CD4-positive, alpha-beta T cell treated with Interleukin-1 beta for 1 hour (primary cell): Measurements from ENCODE around the gene KIF3A.

Experiments
- DNase-seq, 2 donors: peaks; one replicate each; pipeline ENCODE4 v3.0.0-alpha.2; 2020 to 2022

Gene KIF3A

DNA sequence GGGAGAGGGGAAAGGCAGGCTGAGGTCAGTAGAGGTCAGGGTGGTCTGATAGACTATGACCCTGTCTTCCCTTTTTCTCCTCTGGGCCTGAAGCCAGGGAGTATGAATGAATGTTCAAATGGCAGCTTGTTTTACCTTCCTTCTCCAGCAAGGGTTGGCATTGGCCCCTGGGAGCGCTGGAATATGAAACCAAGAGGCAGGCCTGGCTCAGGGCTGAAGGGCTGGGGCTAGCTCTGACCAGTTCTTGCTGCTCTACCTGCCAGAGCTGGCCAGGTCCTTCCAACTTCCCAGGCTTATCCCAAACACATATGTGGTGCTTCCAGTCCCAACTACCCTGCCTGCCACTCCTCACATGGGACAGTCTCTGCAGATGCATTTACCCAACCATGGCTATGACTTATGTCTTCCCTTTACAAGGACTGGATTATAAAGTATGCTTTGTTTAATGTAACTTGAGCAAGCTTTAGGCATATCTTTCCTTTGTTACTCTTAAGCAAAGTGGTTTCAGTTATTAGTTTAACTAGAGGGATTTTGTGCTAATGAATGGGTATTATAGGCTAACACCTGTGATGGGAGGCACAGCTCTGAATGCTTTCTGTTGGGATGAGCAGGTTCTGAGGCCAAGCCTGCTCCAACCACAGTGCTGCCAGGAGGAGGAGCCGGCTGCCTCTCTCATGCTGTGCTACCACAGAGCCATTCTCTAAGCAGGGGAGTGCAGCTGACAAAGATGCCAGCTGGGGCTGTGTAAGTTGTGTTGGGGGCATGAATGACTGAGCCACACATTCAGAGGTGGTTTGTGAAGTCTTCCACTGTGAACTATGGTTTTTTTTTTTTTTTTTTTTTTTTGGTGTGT lies 16.0 kb upstream of the KIF3A start:
- no peak for DNase-seq

DNA sequence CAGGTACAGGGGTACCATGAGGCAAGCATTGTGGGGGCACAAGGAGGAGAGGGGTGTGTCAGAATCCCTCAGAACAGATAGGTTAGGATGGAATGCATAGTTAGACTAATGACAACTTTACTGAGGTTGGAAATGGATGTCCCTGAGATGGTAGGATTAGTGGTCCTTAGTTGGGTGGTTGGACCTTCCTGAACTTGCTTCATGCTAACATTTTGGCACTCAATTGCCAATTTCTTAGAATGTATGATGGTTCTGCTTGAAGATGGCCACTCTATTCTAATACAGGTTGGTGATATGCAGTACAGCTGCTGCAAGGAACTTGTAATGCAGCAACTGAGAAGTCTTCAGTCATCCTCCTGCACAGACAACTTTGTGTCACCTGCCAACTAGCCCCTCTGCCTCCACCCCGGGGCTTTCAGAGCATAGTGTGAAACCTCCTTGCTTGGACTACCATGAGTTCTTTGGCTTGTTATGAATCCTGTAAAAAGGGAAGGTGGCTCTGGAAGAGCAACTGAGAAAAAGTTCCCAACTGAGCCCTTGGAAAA lies 15.3 kb upstream of the KIF3A start:
- DNase-seq = no peak

DNA sequence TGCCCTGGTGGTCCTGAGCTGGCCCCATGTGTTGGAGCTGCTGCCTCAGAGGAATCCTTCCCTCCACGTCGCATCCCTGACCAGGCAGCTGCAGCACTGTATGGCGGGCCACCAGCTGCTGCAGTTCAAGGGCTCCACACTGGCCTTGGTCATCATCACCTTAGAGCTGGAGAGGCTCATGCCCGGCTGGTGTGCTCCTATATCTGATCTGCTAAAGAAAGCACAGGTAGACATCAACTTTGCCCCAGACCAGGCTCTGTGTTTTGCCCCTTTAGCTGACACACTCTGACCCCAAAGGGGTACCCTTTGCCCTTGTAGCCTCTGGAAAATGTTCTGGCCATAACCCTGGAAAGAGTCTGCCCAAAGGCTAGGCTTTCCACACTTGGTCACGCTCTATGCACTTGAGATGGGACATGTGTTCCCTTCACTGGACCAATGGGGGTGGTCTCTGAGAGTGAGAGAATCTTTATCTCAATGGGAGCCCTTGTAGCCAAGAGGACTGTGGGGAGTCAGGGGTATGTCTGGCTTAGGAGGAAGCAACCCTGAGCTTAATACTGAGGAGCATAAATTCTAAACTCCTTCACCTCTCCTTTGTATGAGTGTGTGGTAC lies 14.7 kb upstream of the KIF3A start:
- DNase-seq = no peak

DNA sequence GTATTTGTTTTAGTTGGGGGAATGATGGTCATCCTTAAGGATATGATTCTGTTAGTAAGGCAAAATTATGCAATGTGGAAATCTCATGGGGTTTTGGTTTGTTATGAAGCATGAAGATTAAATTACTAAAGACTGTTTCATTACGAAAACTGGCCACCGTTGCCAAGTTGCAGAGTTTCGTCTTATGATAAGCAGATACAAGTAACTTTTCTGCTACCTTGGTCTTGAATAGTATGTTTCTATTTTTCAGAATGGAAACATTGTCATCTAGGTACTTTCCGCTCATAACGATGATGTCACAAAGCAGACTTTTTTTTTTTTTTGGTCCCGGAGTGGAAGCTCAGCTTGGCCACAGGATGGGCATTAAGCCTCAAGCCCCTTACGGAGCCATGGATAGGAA lies 14.1 kb upstream of the KIF3A start:
- DNase-seq = peak in 1 of 2 donors; percentile 15

DNA sequence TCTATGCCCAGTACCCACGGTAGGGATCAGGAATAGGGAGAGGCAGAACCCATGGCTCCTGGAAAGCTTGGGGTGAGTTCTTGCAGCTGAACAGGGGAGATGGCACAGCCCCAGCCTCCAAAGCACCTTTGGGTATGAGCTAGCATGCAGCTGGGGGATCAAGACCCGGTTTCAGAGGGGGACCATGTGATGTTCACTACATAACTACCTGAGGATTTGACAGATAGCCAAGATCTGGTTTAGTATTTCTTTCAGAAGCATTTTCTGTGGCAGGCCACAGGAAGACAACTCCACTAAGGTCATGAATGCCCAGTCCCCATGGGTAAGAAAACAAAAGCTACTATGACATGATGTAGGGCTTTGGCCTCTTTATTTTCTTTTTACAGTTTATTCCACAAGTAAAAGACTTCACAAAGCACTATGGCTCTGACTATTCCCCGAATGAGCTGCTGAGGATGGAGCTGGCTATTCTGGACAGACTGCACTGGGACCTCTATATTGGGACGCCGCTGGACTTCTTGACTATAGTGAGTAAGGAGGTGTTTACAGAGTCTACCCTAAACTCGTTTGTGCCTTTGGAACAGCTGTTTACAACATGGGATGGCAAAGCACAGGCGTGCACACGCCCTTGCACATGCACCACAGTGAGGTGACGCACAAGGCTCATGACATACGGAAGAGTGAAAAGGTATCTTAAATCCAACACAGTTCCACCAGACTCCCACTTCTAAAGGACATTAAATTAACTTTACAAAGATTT lies 13.3 kb upstream of the KIF3A start:
- no peak for DNase-seq

DNA sequence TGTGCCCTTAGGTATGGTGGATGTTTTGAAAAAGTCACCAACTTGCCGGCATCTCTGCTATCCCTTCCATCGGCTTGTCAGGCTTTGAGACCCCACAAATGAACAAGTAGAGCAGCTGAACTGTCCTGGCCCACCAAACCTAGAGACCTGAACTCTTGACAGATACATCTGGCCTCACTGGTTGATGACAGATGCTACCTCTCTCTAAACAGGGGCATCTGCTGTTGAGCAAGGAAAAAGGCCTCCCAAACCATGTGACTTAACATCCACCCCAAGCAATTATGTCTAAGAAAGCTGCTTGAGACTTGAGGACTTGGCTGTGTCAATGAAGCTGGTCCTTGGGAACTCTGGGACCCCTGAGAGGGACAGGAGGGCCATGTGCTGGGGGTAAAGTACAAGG lies 12.2 kb upstream of the KIF3A start:
- no peak for DNase-seq

DNA sequence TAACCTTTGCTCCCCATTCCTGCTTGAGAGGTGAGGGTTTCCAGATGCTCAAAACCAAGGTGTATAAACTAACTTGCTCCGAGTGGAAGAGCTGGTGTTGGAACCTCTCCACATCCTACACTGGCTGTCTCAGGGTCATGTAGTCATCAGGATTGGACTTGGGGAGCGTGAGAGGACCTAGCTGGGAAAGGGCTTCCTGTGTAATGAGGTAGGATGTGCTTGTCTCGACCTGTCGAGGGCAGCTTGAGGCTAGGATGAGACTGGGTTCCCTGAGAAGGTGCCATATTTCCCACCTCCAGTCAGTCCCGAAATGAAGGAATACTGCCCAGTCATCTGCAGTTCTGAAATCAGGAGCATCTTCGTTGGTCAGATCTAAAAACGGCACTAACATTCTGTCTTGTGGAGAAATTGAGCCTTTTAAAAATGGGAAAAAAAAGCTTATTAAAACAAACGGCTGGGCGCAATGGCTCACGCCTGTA lies 11.2 kb upstream of the KIF3A start:
- no peak for DNase-seq

DNA sequence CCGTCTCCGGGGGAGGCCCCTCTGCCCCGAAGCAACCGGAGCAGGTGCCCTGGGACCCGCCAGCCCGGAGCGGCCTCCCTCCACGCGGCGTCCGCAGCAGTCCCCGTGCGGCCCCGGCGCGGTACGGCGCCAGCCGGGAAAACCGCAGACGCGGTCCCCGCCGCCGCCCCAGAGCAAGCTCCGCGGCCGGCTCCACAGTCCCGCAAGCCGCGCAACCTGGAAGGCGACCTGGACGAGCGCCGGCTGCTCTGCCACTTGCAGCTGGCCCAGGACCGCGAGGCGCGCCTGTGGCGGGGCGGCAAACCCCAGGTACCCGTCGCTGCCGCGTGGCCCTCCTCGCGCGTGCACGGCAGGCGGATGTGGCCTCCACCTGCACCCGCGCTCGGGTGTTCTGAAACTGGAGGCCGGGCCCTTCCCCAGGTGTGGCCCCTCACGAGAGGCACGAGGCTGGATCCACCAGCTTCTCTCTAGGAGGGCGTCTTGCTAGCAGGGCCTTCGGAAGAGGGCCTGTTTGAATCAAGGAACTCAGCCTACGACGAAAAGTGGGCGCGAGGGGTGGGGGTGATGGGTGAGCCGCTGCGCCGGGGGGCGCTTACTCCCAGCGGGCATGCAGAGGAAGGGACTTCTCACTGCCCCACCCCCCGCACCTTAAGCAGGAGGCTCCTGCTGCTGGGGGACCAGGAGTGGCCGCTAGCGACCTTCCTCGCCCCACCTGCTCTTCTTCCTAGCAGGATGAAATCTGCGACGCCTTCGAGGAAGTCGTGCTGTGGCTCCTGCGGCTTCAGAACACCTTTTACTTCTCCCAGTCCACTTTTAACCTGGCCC lies 10.5 kb upstream of the KIF3A start:
- DNase-seq = peak; percentile 46 to 60

DNA sequence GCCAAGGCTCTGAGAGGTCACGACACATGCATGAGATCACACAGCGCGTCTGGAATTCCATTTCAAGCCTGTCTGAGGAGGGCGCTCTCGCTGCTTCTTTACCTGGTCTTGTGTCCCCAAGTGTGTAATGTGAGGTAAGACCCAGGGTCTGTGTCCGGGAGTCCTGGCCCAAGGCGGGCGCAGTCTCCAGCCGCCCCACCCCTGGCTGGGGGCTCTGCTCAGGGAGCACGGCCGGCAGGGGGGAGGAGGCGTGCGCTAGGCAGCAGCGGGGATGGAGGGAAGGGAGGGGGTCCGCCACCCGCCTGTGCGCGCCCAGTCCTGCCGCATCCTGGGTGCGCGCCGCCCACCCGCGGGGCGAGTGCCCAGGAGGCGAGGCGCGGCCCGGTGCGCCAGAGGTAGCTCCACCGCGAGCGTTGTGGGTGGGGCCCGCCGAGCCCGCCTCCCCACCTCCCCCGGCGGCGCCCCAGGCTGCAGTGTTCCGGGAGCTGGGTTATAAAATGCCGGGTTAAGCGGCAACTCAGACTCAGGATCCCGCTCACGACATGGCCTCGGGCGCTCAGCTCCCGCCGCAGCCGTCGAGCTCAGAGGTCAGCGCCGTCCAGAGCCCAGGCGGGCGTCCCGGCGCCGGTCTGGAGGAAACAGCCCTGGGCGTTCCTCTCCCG lies 9.7 kb upstream of the KIF3A start, which contains the start of gene CCNI2:
TSS of gene CCNI2 (plus strand) at position 473 of the 662 bp plus-strand sequence. CDS start at position 543, 70 bp downstream.
- peak; percentile 61 to 72 for DNase-seq

DNA sequence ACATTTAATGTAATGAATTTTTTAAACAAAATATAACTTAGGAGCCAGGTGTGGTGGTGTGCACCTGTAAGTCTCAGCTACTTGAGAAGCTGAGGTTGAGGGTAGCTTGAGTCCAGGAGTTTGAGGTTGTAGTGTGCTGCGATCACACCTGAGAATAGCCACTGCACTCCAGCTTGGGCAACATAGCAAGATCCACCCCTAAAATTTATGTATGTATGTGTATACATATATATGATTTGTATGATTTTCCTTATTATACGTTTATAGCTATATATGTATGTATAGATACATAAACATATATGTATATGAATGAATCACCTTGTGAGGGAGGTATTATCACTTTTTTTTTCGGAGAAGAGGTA lies 9.2 kb upstream of the KIF3A start:
- no peak for DNase-seq

DNA sequence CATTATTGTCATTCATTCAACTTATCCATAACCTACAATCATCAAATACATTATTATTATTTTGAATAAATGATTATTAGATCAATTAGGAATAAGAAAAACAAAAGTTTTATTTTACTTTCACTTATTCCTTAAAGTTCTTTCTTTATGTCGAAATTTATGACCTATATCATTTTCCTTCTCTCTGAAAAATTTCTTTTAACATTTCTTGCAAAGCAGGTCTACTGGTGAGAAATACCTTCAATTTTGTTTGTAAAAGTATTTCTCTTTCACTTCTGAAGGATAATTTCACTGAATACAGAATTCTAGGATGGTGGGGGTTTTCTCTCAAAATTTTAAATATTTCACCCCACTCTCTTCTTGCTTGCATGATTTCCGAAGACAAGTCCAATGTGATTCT lies 7.3 kb upstream of the KIF3A start:
- DNase-seq = no peak

DNA sequence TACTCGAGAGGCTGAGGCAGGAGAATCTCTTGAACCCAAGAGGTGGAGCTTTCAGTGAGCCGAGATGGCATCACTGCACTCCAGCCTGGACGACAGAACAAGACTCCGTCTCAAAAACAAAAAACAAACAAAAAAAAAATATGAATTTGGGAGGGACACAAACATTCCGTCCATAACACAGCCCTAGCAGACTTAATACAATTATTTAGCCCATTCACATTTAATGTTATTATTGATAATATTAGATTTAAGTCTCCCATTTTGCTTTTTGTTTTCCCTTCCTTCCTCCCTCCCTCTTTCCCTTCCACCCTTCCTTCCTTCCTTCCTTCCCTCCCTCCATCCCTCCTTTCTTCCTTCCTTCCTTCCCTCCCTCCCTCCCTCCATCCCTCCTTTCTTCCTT lies 5.3 kb upstream of the KIF3A start:
- DNase-seq = no peak

DNA sequence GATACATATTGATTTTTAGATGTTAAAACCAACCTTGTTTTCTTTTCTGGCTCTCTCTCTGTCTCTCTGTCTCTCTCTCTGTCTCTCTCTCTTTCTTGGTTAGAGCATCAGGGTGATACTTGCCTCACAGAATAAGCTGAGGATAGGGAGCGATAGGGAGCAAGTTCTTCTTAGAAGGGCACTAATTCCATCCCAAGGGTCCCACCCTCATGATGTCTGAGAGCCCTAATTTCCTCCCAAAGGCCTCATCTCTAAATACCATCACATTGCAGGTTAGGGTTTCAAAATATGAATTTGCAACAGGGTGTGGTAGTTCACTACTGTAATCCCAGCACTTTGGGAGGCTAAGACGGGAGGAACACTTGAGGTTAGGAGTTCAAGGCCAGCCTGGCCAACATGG lies 4.8 kb upstream of the KIF3A start:
- DNase-seq = no peak

DNA sequence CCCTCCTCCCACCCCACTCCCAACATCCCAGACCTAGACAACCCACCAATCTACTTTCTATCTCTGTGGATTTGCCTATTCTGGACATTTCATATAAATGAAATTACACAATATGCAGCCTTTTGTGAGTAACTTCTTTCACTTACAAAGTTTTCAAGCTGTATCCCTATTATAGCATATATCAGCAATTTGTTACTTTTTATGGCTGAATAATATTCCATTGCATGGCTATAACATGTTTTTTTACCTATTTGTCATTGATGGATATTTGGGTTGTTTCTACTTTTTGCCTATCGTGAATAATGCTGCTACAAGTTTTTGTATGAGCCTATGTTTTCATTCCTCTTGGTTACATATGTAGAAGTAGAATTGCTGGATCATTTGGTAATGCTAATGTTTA lies 1.9 kb upstream of the KIF3A start:
- no peak for DNase-seq

DNA sequence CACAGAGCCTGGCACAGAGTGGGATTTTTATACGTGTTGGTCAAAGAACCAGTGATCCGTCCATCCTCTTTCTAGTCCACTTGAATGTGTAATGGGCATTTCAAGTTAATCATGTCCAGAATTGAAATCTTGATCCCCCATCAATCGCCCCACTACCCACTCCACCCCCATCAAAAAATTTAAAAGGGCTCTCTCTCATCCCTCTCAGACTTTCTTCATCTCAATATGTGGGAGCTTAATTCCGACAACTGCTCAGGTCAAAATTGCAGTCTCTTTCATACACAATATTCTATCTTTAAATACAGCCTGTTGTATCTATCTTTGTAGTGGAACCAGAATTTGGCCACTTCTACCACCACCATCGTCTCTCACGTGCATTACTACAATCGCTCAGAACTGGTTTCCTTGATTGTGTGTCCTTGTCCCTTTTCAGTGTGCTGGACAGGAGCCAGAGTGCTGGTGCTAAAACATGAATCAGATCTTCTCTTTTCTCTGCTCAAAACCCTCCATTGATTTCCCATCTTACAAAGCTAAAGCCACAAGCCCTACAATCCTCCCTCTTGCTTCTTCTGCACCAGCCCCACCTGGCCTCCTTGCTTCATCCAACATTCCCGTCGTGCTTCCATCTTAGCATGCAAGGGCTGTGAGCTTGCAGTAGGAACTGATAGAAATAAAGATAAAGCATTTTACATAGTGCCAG lies 786 bp upstream of the KIF3A start:
- DNase-seq = no peak

DNA sequence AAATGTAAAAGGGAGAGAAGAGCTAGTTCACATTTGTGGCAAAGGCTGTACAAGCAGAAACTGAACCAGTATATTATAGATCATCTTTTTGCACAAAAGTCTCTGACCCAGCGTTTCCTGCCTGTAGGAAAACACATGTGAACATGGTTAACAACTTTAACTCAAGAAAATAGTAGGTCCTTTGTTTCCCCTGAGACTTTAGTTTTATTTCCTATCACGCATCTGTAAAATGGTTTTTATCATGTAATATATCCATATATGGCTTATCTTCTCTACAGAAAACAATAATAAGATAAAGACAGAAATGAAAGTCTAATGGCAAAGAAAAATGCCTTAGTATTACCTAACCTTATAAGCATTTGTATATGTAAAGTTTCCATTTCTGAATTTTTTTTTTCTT lies 2.7 kb downstream of the KIF3A start:
- DNase-seq = no peak

DNA sequence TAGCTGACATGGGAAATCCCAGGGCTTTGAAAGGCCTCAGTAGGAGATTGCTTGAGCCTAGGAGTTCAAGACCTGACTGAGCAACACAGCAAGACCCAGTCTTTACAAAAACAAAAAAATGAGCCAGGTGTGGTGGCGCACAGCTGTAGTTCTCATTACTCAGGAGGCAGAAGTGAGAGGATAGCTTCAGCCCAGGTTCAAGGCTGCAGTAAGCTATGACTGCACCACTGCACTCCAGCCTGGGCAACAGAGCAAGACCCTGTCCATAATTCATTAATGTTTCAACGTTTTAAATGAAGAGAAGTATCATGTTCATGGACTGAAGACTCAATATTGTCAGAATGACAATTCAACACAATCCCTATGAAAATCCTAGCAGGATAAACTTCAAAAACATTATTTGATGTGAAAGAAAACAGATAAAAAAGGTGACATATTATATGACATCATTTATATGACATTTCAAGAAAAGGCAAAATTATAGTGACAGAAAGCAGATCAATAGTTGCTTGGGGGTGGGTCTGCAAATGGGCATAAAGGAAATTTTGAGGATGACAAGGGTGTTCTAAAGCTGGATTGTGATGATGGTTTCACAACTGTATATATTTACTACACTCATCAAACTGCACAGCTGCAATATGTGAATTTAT lies 3.7 kb downstream of the KIF3A start:
- no peak for DNase-seq

DNA sequence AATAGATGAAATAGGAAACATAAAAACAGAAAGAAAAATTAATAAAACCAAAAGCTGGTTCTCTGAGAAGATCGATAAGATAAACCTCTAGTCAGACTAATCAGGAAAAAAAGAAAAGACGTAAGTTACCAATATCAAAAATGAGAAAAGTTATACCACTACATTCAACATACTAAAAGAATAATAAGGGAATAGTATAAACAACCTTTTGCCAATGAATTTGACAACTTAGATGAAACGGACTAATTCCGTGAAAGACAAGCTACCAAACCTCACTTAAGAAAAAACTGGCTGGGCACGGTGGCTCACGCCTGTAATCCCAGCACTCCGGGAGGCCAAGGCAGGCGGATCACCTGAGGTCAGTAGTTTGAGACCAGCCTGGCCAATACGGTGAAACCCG lies 7.5 kb downstream of the KIF3A start:
- DNase-seq = no peak

DNA sequence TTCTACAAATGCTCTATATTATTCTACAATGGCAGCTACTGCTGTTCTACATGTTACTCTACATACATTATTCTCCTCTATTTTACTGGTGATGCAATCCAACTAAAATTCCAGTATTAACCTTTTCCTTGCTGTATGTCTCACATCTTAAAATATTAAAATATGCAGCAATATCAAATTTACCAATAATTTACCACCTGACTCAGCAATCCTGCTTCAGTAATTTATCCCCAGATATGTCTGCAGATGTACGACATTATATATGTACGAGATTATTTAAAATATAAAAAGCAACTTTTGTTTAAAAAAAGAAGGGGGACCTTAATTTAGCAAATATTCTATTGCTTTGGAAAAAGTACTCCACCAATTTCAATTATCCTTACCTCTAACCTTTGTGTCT lies 11.6 kb downstream of the KIF3A start:
- no peak for DNase-seq

DNA sequence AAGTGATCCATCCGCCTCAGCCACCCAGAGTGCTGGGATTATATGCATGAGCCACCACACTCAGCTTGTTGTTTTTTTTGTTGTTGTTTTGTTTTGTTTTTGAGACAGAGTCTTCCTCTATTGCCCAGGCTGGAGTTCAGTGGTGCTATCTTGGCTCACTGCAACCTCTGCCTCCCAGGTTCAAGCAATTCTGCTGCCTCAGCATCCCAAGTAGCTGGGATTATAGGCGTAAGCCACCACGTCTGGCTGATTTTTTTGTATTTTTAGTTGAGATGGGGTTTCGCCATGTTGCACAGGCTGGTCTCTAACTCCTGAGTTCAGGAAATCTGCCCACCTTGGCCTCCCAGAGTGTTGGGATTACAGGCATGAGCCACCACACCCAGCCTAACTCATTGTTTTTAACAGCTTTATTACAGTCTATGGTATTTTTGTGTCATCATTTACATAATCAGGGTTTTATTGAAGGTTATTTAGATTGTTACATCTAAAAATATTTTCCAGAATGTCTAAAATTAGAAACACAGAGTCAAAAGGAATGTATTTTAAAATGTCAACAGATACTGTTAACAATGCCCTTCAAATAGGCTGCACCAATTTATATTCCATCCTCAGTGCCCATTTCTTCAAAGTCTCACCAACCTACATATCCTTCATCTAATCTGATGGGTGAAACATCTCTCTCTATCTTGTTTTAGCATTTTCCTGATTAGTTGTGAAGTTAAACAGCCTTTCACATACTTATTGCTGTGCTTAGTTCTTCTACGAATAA lies 18.6 kb downstream of the KIF3A start:
- no peak for DNase-seq
